SK-N-SH (cell line): ENCODE results near the gene ADAMTS20.

Experiments used
- ELF1 ChIP-seq: IDR thresholded peaks from 2 replicates; pipeline ENCODE4 v1.4.0; 2012
- EP300 ChIP-seq, 2 experiments: IDR thresholded peaks; 2 replicates each; pipeline versions ENCODE4 v1.4.0 to v1.6.1; 2012; ENCODE audit warnings: borderline replicate concordance in 1 of 2, low read depth in 1 of 2, low read length in 1 of 2
- FOSL2 ChIP-seq: IDR thresholded peaks from 2 replicates; pipeline ENCODE4 v1.4.0; 2012; ENCODE audit warnings: low read depth, mild to moderate bottlenecking, moderate library complexity, borderline replicate concordance
- FOXM1 ChIP-seq: IDR thresholded peaks from 2 replicates; pipeline ENCODE4 v1.4.0; 2012; ENCODE audit warnings: low read depth, mild to moderate bottlenecking
- GABPA ChIP-seq: IDR thresholded peaks from 2 replicates; pipeline ENCODE4 v1.4.0; 2012; ENCODE audit warnings: low read depth, mild to moderate bottlenecking
- GATA2 ChIP-seq: sonication (generic); formaldehyde crosslinking; IDR thresholded peaks from 2 replicates; pipeline ENCODE4 v1.5.0; 2020; ENCODE audit warnings: mild to moderate bottlenecking, missing genetic modification reagents
- RXRA ChIP-seq: IDR thresholded peaks from 2 replicates; pipeline ENCODE4 v1.4.0; 2012; ENCODE audit warnings: low read depth, mild to moderate bottlenecking, borderline replicate concordance
- TAF1 ChIP-seq: IDR thresholded peaks from 2 replicates; pipeline ENCODE4 v1.6.1; 2012; ENCODE audit warnings: low read depth, mild to moderate bottlenecking, low read length, moderate library complexity, borderline replicate concordance
- YY1 ChIP-seq: IDR thresholded peaks from 2 replicates; pipeline ENCODE4 v1.4.0; 2012; ENCODE audit warnings: low read depth, mild to moderate bottlenecking
- TF ChIP-seq, protein P1 (sequence below): fragments of 200-600 bp; sonication (generic); IDR thresholded peaks from 2 replicates; pipeline ENCODE4 v1.6.1; 2017; ENCODE audit warnings: antibody characterized with exemption, mild to moderate bottlenecking, moderate library complexity
- TF ChIP-seq, protein P2 (sequence below): IDR thresholded peaks from 2 replicates; pipeline ENCODE4 v1.4.0; 2012; ENCODE audit warnings: low read depth
- TF ChIP-seq, protein P3 (sequence below): IDR thresholded peaks from 2 replicates; pipeline ENCODE4 v1.6.1; 2012; ENCODE audit warnings: mild to moderate bottlenecking, low read depth, low read length, moderate library complexity
- TF ChIP-seq, protein P4 (sequence below): fragments of 150-350 bp; IDR thresholded peaks from 2 replicates; pipeline ENCODE4 v1.6.1; 2017; ENCODE audit warnings: antibody characterized with exemption, low read length, low read depth, borderline replicate concordance

DNA sequence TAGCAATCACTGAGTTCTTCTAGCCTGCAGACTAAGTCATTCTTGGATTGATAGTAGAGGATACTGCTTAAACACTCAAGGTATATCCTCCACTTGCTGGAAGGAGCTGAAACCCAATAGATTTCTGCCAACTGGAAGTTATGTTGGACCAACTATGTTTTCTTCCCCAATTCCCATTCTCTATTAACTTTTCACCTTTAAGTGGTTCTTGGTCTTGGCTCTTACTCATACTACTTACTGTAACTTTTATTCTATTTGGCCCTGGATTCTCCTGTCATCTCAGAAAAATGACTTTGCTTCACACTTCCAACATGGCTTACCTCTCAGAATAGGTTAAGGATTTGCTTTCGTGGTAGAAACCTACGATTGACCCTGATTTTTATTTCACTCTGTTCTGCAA is 244.9 kb downstream of the ADAMTS20 start:
- TF ChIP-seq, protein P1, sequence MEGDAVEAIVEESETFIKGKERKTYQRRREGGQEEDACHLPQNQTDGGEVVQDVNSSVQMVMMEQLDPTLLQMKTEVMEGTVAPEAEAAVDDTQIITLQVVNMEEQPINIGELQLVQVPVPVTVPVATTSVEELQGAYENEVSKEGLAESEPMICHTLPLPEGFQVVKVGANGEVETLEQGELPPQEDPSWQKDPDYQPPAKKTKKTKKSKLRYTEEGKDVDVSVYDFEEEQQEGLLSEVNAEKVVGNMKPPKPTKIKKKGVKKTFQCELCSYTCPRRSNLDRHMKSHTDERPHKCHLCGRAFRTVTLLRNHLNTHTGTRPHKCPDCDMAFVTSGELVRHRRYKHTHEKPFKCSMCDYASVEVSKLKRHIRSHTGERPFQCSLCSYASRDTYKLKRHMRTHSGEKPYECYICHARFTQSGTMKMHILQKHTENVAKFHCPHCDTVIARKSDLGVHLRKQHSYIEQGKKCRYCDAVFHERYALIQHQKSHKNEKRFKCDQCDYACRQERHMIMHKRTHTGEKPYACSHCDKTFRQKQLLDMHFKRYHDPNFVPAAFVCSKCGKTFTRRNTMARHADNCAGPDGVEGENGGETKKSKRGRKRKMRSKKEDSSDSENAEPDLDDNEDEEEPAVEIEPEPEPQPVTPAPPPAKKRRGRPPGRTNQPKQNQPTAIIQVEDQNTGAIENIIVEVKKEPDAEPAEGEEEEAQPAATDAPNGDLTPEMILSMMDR: no peak
- TF ChIP-seq YY1 (no peak), FOXM1 (no peak), RXRA (no peak), EP300 (IDR thresholded peaks at IDR 0.05; ENCODE audit: borderline replicate concordance in 1 of 2, low read depth in 1 of 2, low read length in 1 of 2) (no peak), GATA2 (CRISPR knock-in tag) (no peak), TAF1 (no peak), GABPA (no peak), FOSL2 (no peak), ELF1 (no peak)
- TF ChIP-seq, protein P2, sequence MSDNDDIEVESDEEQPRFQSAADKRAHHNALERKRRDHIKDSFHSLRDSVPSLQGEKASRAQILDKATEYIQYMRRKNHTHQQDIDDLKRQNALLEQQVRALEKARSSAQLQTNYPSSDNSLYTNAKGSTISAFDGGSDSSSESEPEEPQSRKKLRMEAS: no peak
- TF ChIP-seq, protein P3, sequence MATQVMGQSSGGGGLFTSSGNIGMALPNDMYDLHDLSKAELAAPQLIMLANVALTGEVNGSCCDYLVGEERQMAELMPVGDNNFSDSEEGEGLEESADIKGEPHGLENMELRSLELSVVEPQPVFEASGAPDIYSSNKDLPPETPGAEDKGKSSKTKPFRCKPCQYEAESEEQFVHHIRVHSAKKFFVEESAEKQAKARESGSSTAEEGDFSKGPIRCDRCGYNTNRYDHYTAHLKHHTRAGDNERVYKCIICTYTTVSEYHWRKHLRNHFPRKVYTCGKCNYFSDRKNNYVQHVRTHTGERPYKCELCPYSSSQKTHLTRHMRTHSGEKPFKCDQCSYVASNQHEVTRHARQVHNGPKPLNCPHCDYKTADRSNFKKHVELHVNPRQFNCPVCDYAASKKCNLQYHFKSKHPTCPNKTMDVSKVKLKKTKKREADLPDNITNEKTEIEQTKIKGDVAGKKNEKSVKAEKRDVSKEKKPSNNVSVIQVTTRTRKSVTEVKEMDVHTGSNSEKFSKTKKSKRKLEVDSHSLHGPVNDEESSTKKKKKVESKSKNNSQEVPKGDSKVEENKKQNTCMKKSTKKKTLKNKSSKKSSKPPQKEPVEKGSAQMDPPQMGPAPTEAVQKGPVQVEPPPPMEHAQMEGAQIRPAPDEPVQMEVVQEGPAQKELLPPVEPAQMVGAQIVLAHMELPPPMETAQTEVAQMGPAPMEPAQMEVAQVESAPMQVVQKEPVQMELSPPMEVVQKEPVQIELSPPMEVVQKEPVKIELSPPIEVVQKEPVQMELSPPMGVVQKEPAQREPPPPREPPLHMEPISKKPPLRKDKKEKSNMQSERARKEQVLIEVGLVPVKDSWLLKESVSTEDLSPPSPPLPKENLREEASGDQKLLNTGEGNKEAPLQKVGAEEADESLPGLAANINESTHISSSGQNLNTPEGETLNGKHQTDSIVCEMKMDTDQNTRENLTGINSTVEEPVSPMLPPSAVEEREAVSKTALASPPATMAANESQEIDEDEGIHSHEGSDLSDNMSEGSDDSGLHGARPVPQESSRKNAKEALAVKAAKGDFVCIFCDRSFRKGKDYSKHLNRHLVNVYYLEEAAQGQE: no peak
- TF ChIP-seq, protein P4, sequence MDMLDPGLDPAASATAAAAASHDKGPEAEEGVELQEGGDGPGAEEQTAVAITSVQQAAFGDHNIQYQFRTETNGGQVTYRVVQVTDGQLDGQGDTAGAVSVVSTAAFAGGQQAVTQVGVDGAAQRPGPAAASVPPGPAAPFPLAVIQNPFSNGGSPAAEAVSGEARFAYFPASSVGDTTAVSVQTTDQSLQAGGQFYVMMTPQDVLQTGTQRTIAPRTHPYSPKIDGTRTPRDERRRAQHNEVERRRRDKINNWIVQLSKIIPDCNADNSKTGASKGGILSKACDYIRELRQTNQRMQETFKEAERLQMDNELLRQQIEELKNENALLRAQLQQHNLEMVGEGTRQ: no peak
